ENCODE results near the gene LIPT1. TPM values are rescaled to one million over a fixed set of nuclear protein-coding genes. Genes with fewer than 3 reads are reported as not detected.

The LIPT1 gene
- total RNA-seq, 6 experiments from 2014 or later, result 2.5 to 3.8 (median 3.3) TPM

- H3K27me3 Mint-ChIP-seq (ENCODE audit: insufficient read depth), result peaks cover 11% of the 10 kb centered on the region
- no peaks in the 10 kb centered on the region for H3K36me3 Mint-ChIP-seq (ENCODE audit: low read depth)
- peak; percentile 58 for DNase-seq
- H3K4me3 Mint-ChIP-seq, result peak within 1 kb of the TSS; percentile 93
- H3K9me3 Mint-ChIP-seq, result no peaks in the 10 kb centered on the region
- TF ChIP-seq, protein P1, sequence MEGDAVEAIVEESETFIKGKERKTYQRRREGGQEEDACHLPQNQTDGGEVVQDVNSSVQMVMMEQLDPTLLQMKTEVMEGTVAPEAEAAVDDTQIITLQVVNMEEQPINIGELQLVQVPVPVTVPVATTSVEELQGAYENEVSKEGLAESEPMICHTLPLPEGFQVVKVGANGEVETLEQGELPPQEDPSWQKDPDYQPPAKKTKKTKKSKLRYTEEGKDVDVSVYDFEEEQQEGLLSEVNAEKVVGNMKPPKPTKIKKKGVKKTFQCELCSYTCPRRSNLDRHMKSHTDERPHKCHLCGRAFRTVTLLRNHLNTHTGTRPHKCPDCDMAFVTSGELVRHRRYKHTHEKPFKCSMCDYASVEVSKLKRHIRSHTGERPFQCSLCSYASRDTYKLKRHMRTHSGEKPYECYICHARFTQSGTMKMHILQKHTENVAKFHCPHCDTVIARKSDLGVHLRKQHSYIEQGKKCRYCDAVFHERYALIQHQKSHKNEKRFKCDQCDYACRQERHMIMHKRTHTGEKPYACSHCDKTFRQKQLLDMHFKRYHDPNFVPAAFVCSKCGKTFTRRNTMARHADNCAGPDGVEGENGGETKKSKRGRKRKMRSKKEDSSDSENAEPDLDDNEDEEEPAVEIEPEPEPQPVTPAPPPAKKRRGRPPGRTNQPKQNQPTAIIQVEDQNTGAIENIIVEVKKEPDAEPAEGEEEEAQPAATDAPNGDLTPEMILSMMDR (IDR thresholded peaks at IDR 0.05), result no peak
- peak within 1 kb of the TSS; percentile 32 for H3K27ac Mint-ChIP-seq
- peaks cover 9% of the 10 kb centered on the region; the same call in 1 of the 2 replicates for H3K4me1 Mint-ChIP-seq (ENCODE audit: low read depth)
These were observed 13.4 kb upstream of the LIPT1 start, which contains the start of gene C2orf15 for GRCh38 chr2:99141110-99142108. C2orf15 (plus strand) TSS chr2:99141707; CDS start chr2:99150559, 8,852 bp downstream.

DNA sequence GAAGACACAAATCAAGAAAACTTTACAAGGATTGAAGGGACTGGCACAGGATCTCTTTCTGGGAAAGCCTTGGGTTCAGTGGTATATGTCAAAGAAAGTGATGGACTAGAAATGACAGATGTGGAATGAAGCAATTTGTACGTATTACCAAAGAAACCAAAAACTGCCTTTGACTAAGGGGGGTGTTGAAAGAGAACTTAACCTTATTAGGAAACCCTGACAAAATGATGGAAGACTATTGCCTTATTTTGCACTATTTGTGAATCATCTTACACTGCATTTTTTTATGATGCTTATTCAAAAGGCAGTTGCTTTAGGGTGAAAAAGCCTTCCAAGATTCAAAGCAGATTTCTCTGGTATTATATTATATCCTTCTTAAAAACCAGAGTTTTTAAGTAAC is 4.1 kb upstream of the LIPT1 start:
- DNase-seq, result no peak
- Mint-ChIP-seq H3K4me3 (no peak overlapping the region), H3K4me1 (ENCODE audit: low read depth) (peaks cover 7% of the 10 kb centered on the region), H3K36me3 (ENCODE audit: low read depth) (no peaks in the 10 kb centered on the region), H3K9me3 (no peaks in the 10 kb centered on the region), H3K27me3 (ENCODE audit: insufficient read depth) (0 out of 2 replicates have a peak, but pooled peaks cover 2% of the 10 kb centered on the region), H3K27ac (no peak overlapping the region)
- TF ChIP-seq, protein P1 (IDR thresholded peaks at IDR 0.05), result no peak

- Mint-ChIP-seq H3K9me3 (no peaks in the 10 kb centered on the region), H3K4me1 (ENCODE audit: low read depth) (peaks cover 12% of the 10 kb centered on the region), H3K4me3 (no peak overlapping the region)
These were observed 2.4 kb upstream of the LIPT1 start for GRCh38 chr2:99152199-99152895.

GRCh38 chr2:99153921-99154604 is 704 bp upstream of the LIPT1 start:
- TF ChIP-seq, protein P1 (IDR thresholded peaks at IDR 0.05), result no peak
- H3K9me3 Mint-ChIP-seq, result no peaks in the 10 kb centered on the region
- H3K4me1 Mint-ChIP-seq (ENCODE audit: low read depth), result peaks cover 12% of the 10 kb centered on the region
- no peak for DNase-seq
- peak overlapping the region; percentile 90 for H3K4me3 Mint-ChIP-seq
- no peaks in the 10 kb centered on the region for H3K27me3 Mint-ChIP-seq (ENCODE audit: insufficient read depth)
- 0 out of 2 replicates have a peak, but pooled peaks cover 4% of the 10 kb centered on the region for H3K36me3 Mint-ChIP-seq (ENCODE audit: low read depth)
- H3K27ac Mint-ChIP-seq, result peak overlapping the region; percentile 86

More at GRCh38 chr2:99152199-99152895, 2.4 kb upstream of the LIPT1 start:
- 0 out of 2 replicates have a peak, but pooled peaks cover 3% of the 10 kb centered on the region for H3K36me3 Mint-ChIP-seq (ENCODE audit: low read depth)
- DNase-seq, result no peak
- H3K27me3 Mint-ChIP-seq (ENCODE audit: insufficient read depth), result no peaks in the 10 kb centered on the region
- TF ChIP-seq, protein P1 (IDR thresholded peaks at IDR 0.05), result no peak
- no peak overlapping the region for H3K27ac Mint-ChIP-seq

GRCh38 chr2:99156891-99157290 is 2.1 kb downstream of the LIPT1 start:
- no peaks in the 10 kb centered on the region for H3K9me3 Mint-ChIP-seq
- DNase-seq, result no peak
- no peak overlapping the region for H3K27ac Mint-ChIP-seq
- TF ChIP-seq, protein P1 (IDR thresholded peaks at IDR 0.05), result no peak
- 0 out of 2 replicates have a peak, but pooled peaks cover 4% of the 10 kb centered on the region for H3K36me3 Mint-ChIP-seq (ENCODE audit: low read depth)
- no peak overlapping the region; the same call in 1 of the 2 replicates for H3K4me3 Mint-ChIP-seq
- H3K4me1 Mint-ChIP-seq (ENCODE audit: low read depth), result peaks cover 12% of the 10 kb centered on the region
- H3K27me3 Mint-ChIP-seq (ENCODE audit: insufficient read depth), result no peaks in the 10 kb centered on the region; the same call in 1 of the 2 replicates
